HEK293 (cell line): ENCODE data around the gene OR51A4.

ENCODE experiments used
- CTCF ChIA-PET: fragments of 350-600 bp; formaldehyde crosslinking; extraction: SDS; loops from one replicate; lab custom pipeline; 2021; ENCODE audit warnings: antibody characterized with exemption; lab: Yijun Ruan, JAX
- POLR2A ChIA-PET: fragments of 300-600 bp; formaldehyde crosslinking; extraction: SDS; loops from one replicate; lab custom pipeline; 2020; ENCODE audit warnings: antibody characterized with exemption, inconsistent platforms; lab: Yijun Ruan, JAX
- H3K27ac ChIP-seq: fragments of 200-500 bp; sonication (Bioruptor generic); 2 replicates; pipeline ENCODE4 v1.5.1; 2014; ENCODE audit warnings: low read depth, low read length, control low read depth, inconsistent platforms; ENCODE audit errors: extremely low read depth
- H3K36me3 ChIP-seq, 2 experiments: fragments of 200-500 bp in 1 of 2; sonication (Bioruptor generic) in 1 of 2; 1 replicate in 1 of 2; 2 replicates in 1 of 2; pipeline ENCODE4 v1.5.1; 2014 to 2017; ENCODE audit warnings: inconsistent platforms in 2 of 2, low read length in 2 of 2; ENCODE audit not compliant: control insufficient read depth in 2 of 2, insufficient read depth in 1 of 2
- H3K4me1 ChIP-seq: fragments of 200-500 bp; sonication (Bioruptor generic); 2 replicates; pipeline ENCODE4 v1.5.1; 2014; ENCODE audit warnings: mild to moderate bottlenecking, low read length, inconsistent platforms; ENCODE audit not compliant: control insufficient read depth, insufficient read depth
- H3K4me3 ChIP-seq: 2 replicates; pipeline ENCODE4 v1.5.1; 2011; ENCODE audit warnings: low read depth, mild to moderate bottlenecking, control low read depth, low read length, moderate library complexity
- H3K9me3 ChIP-seq: fragments of 200-500 bp; sonication (Bioruptor generic); 2 replicates; pipeline ENCODE4 v1.5.1; 2014; ENCODE audit warnings: low read depth, low read length, inconsistent platforms; ENCODE audit not compliant: control insufficient read depth, insufficient read depth
- GLIS1 ChIP-seq: fragments of 450-650 bp; formaldehyde crosslinking; IDR thresholded peaks from 2 replicates; pipeline ENCODE4 v1.5.1; 2016; ENCODE audit warnings: missing biosample characterization, missing genetic modification characterization
- YY1 ChIP-seq: fragments of 450-650 bp; formaldehyde crosslinking; IDR thresholded peaks from 2 replicates; pipeline ENCODE4 v1.5.1; 2018; ENCODE audit warnings: missing biosample characterization, missing genetic modification characterization
- ZBTB17 ChIP-seq: fragments of 450-650 bp; formaldehyde crosslinking; IDR thresholded peaks from 2 replicates; pipeline ENCODE4 v1.5.1; 2016; ENCODE audit warnings: missing biosample characterization, missing genetic modification characterization
- ZNF112 ChIP-seq: fragments of 450-650 bp; formaldehyde crosslinking; IDR thresholded peaks from 2 replicates; pipeline ENCODE4 v1.5.0; 2017; ENCODE audit warnings: missing biosample characterization, missing genetic modification characterization
- ZNF132 ChIP-seq: fragments of 450-650 bp; formaldehyde crosslinking; IDR thresholded peaks from 2 replicates; pipeline ENCODE4 v1.5.1; 2017; ENCODE audit warnings: missing biosample characterization, missing genetic modification characterization, borderline replicate concordance
- ZNF16 ChIP-seq: fragments of 450-650 bp; formaldehyde crosslinking; IDR thresholded peaks from 2 replicates; pipeline ENCODE4 v1.5.1; 2016; ENCODE audit warnings: low read depth, missing biosample characterization, missing genetic modification characterization
- ZNF174 ChIP-seq: fragments of 450-650 bp; formaldehyde crosslinking; IDR thresholded peaks from 2 replicates; pipeline ENCODE4 v1.5.0; 2017; ENCODE audit warnings: missing biosample characterization, mild to moderate bottlenecking, missing genetic modification characterization
- ZNF175 ChIP-seq: fragments of 450-650 bp; formaldehyde crosslinking; IDR thresholded peaks from 2 replicates; pipeline ENCODE4 v1.5.1; 2016; ENCODE audit warnings: missing biosample characterization, missing genetic modification characterization
- ZNF223 ChIP-seq: fragments of 450-650 bp; formaldehyde crosslinking; IDR thresholded peaks from 2 replicates; pipeline ENCODE4 v1.5.1; 2016; ENCODE audit warnings: missing biosample characterization, missing genetic modification characterization
- ZNF302 ChIP-seq: fragments of 450-650 bp; formaldehyde crosslinking; IDR thresholded peaks from 2 replicates; pipeline ENCODE4 v1.5.1; 2016; ENCODE audit warnings: missing biosample characterization, missing genetic modification characterization, low read depth
- ZNF623 ChIP-seq: fragments of 450-650 bp; formaldehyde crosslinking; IDR thresholded peaks from 2 replicates; pipeline ENCODE4 v1.5.1; 2016; ENCODE audit warnings: missing biosample characterization, missing genetic modification characterization
- ZNF768 ChIP-seq: fragments of 450-650 bp; formaldehyde crosslinking; IDR thresholded peaks from 2 replicates; pipeline ENCODE4 v1.5.1; 2018; ENCODE audit warnings: missing biosample characterization, mild to moderate bottlenecking, missing genetic modification characterization
- TF ChIP-seq, protein P1 (sequence below): fragments of 450-650 bp; formaldehyde crosslinking; IDR thresholded peaks from 2 replicates; pipeline ENCODE4 v1.5.1; 2017; ENCODE audit warnings: missing biosample characterization, missing genetic modification characterization
- TF ChIP-seq, protein P2 (sequence below): fragments of 450-650 bp; formaldehyde crosslinking; IDR thresholded peaks from 2 replicates; pipeline ENCODE4 v1.5.1; 2016; ENCODE audit warnings: missing biosample characterization, missing genetic modification characterization
- TF ChIP-seq, protein P3 (sequence below): fragments of 450-650 bp; formaldehyde crosslinking; IDR thresholded peaks from 2 replicates; pipeline ENCODE4 v1.5.1; 2017; ENCODE audit warnings: missing biosample characterization, missing genetic modification characterization
- TF ChIP-seq, protein P4 (sequence below): fragments of 450-650 bp; formaldehyde crosslinking; IDR thresholded peaks from 2 replicates; pipeline ENCODE4 v1.5.1; 2016; ENCODE audit warnings: missing biosample characterization, missing genetic modification characterization
- TF ChIP-seq, protein P5 (sequence below): fragments of 450-650 bp; formaldehyde crosslinking; IDR thresholded peaks from 2 replicates; pipeline ENCODE4 v1.5.1; 2016; ENCODE audit warnings: missing biosample characterization, missing genetic modification characterization

The OR51A4 gene, protein sequence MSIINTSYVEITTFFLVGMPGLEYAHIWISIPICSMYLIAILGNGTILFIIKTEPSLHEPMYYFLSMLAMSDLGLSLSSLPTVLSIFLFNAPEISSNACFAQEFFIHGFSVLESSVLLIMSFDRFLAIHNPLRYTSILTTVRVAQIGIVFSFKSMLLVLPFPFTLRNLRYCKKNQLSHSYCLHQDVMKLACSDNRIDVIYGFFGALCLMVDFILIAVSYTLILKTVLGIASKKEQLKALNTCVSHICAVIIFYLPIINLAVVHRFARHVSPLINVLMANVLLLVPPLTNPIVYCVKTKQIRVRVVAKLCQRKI

DNA sequence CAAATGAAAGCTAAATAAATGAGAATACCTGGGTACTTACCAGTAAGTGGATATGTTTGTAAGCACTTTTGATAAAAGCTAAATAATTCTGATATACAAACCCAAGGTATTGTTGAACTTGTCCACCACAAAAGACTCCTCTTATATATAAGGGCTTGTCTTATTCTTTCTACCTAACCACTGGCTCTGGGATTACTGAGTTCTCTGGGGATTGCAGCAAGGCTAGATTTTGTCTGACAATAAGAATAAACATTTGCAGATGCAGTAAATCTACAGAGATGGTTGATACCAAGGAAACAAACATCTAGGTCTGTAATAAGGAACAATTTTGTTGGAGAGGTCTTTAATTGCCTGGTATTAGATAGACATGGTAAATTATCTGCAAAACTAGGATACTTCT lies at the start of gene OR51A4:
Gene OR51A4 (minus strand): TSS at position 101 of the 400 bp plus-strand sequence. CDS start 505 bp downstream, outside the sequence.
- TF ChIP-seq ZNF16 (tag by site-specific recombination) = no peak
- TF ChIP-seq YY1 = no peak
- no peak for TF ChIP-seq ZNF174 (tag by site-specific recombination)
- no peak for TF ChIP-seq ZNF223 (tag by site-specific recombination)
- Histone ChIP-seq H3K4me3 (no peak within 1 kb of the TSS), H3K9me3 (no peaks in the 10 kb centered on the region), H3K36me3 (no peaks in the 10 kb centered on the region), H3K4me1 (no peaks in the 10 kb centered on the region), H3K27ac (no peak within 1 kb of the TSS)
- ChIA-PET CTCF (no interaction called here), POLR2A (no interaction called here)

DNA sequence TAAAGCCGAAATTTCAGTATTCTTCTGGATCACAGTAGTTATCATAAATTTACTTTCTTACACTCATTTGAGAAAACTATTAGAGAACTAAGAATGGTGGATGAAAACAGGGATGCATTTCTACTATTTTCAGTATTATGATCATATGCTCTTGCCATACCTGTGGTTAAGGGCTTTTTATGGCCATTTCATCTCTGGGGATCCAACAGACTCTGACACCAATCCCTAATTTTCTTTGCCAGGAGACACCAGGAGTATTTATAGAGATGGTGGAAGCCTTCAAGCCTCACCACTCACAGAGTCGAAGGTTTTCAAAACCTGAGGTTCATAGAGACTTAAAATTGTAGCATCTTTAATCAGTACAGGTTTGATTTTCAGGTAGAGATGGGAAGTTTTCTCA lies 47.1 kb upstream of the OR51A4 start, which contains the start of gene OR51L1:
Gene OR51L1 (plus strand): TSS at position 301 of the 400 bp plus-strand sequence. CDS start 4,132 bp downstream, outside the sequence.
- Histone ChIP-seq H3K9me3 (no peaks in the 10 kb centered on the region), H3K27ac (no peak within 1 kb of the TSS), H3K4me1 (no peaks in the 10 kb centered on the region), H3K36me3 (no peaks in the 10 kb centered on the region), H3K4me3 (no peak within 1 kb of the TSS)
- POLR2A ChIA-PET = no interaction called here
- TF ChIP-seq, protein P1, sequence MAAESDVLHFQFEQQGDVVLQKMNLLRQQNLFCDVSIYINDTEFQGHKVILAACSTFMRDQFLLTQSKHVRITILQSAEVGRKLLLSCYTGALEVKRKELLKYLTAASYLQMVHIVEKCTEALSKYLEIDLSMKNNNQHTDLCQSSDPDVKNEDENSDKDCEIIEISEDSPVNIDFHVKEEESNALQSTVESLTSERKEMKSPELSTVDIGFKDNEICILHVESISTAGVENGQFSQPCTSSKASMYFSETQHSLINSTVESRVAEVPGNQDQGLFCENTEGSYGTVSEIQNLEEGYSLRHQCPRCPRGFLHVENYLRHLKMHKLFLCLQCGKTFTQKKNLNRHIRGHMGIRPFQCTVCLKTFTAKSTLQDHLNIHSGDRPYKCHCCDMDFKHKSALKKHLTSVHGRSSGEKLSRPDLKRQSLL (tag by site-specific recombination) = no peak
- TF ChIP-seq ZNF302 (tag by site-specific recombination) (no peak), GLIS1 (no peak), ZNF623 (no peak), ZNF112 (tag by site-specific recombination) (no peak), ZNF768 (tag by site-specific recombination) (no peak), ZBTB17 (tag by site-specific recombination) (no peak), ZNF175 (no peak), ZNF132 (tag by site-specific recombination) (no peak)
- TF ChIP-seq, protein P2, sequence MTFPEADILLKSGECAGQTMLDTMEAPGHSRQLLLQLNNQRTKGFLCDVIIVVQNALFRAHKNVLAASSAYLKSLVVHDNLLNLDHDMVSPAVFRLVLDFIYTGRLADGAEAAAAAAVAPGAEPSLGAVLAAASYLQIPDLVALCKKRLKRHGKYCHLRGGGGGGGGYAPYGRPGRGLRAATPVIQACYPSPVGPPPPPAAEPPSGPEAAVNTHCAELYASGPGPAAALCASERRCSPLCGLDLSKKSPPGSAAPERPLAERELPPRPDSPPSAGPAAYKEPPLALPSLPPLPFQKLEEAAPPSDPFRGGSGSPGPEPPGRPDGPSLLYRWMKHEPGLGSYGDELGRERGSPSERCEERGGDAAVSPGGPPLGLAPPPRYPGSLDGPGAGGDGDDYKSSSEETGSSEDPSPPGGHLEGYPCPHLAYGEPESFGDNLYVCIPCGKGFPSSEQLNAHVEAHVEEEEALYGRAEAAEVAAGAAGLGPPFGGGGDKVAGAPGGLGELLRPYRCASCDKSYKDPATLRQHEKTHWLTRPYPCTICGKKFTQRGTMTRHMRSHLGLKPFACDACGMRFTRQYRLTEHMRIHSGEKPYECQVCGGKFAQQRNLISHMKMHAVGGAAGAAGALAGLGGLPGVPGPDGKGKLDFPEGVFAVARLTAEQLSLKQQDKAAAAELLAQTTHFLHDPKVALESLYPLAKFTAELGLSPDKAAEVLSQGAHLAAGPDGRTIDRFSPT = no peak
- TF ChIP-seq, protein P3, sequence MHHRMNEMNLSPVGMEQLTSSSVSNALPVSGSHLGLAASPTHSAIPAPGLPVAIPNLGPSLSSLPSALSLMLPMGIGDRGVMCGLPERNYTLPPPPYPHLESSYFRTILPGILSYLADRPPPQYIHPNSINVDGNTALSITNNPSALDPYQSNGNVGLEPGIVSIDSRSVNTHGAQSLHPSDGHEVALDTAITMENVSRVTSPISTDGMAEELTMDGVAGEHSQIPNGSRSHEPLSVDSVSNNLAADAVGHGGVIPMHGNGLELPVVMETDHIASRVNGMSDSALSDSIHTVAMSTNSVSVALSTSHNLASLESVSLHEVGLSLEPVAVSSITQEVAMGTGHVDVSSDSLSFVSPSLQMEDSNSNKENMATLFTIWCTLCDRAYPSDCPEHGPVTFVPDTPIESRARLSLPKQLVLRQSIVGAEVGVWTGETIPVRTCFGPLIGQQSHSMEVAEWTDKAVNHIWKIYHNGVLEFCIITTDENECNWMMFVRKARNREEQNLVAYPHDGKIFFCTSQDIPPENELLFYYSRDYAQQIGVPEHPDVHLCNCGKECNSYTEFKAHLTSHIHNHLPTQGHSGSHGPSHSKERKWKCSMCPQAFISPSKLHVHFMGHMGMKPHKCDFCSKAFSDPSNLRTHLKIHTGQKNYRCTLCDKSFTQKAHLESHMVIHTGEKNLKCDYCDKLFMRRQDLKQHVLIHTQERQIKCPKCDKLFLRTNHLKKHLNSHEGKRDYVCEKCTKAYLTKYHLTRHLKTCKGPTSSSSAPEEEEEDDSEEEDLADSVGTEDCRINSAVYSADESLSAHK (tag by site-specific recombination) = no peak
- TF ChIP-seq, protein P4, sequence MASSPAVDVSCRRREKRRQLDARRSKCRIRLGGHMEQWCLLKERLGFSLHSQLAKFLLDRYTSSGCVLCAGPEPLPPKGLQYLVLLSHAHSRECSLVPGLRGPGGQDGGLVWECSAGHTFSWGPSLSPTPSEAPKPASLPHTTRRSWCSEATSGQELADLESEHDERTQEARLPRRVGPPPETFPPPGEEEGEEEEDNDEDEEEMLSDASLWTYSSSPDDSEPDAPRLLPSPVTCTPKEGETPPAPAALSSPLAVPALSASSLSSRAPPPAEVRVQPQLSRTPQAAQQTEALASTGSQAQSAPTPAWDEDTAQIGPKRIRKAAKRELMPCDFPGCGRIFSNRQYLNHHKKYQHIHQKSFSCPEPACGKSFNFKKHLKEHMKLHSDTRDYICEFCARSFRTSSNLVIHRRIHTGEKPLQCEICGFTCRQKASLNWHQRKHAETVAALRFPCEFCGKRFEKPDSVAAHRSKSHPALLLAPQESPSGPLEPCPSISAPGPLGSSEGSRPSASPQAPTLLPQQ (tag by site-specific recombination) = no peak
- TF ChIP-seq, protein P5, sequence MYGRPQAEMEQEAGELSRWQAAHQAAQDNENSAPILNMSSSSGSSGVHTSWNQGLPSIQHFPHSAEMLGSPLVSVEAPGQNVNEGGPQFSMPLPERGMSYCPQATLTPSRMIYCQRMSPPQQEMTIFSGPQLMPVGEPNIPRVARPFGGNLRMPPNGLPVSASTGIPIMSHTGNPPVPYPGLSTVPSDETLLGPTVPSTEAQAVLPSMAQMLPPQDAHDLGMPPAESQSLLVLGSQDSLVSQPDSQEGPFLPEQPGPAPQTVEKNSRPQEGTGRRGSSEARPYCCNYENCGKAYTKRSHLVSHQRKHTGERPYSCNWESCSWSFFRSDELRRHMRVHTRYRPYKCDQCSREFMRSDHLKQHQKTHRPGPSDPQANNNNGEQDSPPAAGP = no peak
- CTCF ChIA-PET = no interaction called here
